ENCODE results near the gene RNU1-3.

DNA sequence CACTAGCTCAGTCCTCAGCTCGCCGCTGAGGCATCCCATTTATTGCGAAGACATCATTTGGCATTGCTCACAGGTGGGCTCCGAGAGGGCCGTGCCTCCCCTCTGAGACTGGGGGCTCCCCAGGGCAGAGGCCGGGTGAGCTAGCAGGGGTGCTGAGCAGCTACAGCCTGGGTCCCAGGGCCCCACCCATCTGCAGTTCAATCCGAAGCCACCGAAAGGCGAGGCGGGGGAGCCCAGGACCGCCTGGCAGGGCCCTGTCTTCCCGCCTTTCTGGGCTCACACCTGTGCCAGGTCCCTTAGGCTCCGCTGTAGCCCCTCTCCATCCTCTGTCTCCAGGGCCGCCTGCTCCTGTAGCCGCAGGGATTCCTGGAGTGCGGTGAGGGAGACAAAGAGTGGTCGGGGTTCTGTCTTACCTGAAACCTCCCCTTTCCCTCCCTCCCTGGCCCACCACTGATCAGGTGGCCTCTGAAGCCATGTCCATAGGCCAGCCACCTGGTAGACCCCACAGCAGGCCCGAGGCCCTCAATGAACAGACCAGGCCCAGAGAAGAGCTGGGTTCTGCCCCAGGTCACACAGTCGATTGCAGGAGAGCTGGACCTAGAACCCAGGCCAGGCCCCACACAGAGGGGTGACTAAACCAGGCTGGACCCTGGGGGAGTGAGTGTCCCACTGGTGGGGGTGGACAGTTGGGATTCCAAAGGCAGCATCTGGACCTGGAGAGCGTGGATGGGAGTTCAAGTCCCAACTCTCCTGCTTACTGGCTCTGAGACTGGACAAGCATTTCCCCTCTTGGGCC lies 35.3 kb downstream of the RNU1-3 start:
- no peak for TF ChIP-seq ZNF260 (CRISPR knock-in tag; IDR thresholded peaks at IDR 0.05; ENCODE audit: borderline replicate concordance, low read depth)
- TF ChIP-seq, protein P1, sequence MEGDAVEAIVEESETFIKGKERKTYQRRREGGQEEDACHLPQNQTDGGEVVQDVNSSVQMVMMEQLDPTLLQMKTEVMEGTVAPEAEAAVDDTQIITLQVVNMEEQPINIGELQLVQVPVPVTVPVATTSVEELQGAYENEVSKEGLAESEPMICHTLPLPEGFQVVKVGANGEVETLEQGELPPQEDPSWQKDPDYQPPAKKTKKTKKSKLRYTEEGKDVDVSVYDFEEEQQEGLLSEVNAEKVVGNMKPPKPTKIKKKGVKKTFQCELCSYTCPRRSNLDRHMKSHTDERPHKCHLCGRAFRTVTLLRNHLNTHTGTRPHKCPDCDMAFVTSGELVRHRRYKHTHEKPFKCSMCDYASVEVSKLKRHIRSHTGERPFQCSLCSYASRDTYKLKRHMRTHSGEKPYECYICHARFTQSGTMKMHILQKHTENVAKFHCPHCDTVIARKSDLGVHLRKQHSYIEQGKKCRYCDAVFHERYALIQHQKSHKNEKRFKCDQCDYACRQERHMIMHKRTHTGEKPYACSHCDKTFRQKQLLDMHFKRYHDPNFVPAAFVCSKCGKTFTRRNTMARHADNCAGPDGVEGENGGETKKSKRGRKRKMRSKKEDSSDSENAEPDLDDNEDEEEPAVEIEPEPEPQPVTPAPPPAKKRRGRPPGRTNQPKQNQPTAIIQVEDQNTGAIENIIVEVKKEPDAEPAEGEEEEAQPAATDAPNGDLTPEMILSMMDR (CRISPR knock-in tag; IDR thresholded peaks at IDR 0.05) = no peak

Measured in HepG2 (cell line).